GM18511 (cell line): ENCODE results near the gene AGGF1.
"Not testable (repeated sequence)": the region's sequence is repeated elsewhere in the genome, so short reads cannot be mapped to it uniquely, and the experiment has no call there.

Experiments
- ATAC-seq: cut with Tn5 transposase; IDR thresholded peaks from one replicate; pipeline ENCODE4 v1.9.1; 2021; ENCODE audit warnings: mild to moderate bottlenecking, moderate library complexity; ENCODE audit not compliant: unreplicated experiment

The AGGF1 gene

GRCh38 chr5:77022511-77023417 lies 7.4 kb upstream of the AGGF1 start:
- no peak for ATAC-seq

DNA sequence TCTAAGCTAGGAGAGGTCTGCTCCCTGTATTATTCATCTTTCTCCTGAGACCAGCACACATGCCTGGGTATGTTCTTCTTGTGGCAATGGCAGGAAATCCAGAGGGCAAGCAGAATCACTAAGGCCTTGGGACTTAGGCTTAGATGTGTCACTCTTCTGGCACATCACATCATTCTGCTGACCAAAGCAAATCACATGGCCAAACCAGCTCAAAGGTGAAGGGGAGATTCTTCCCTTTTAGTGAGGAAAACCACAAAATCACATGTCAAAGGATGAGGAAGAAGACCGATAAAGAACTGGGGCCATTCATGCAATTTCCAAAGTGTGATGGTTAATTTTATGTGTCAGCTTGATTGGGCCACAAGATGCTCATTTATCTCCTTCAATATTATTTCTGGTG lies 5.7 kb upstream of the AGGF1 start:
- ATAC-seq: no peak

DNA sequence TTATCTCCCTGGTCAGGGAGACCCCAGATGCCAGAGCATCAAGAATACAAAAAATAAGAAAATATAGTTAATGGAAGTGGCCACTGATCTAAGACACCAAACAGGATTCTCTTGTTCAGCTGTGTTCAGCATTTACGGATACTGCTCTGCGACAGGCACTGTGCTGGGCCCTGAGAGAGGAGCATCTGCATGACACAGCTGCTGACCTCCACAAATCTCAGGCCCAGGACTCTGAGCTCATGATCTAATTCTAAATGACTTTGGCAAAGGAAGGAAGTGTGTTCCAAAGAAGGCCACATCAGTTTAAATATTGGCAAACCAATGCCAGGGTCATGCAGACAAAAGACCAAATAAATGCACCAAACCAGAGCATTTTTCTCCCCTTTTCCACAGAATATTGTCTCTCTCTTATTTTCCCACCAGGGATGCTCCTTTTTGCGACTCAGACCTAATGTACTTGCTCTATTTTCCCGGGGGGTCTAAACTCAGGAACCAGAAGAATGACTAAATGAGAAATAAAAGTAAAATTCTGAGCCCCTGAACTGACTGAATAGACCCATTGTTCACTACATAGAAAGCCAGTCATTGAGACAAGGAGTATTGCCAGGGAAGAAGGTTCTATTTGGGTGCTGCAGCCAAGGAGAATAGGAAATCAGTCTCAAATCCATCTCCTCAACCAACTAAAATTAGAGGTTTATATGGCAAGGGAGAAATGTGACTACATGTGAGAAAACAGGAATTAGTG lies 1.4 kb upstream of the AGGF1 start:
- ATAC-seq: no peak

DNA sequence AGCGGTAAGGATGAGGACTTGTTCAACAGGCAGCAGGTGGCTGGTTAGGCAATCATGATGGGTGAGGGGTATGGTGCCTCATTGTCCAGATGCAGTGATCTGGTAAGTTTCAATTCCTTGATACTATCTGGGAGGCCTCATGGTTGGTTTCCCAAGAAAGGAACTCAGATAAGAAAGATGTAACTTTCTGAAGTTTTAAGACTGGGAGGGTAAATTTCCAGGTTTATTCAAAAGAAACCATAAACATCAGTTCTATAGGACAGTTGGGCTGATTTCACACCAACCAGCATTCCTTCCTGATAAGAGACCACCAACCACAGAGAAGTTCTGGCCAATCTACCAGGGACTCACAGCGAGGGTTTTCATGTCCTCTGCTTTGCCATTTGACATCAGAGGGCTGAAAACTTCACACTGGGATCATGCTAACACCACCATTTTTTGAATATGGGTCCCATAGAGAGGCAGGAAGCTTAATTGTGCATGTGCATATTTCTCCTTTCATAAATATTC lies 773 bp upstream of the AGGF1 start:
- ATAC-seq: no peak

DNA sequence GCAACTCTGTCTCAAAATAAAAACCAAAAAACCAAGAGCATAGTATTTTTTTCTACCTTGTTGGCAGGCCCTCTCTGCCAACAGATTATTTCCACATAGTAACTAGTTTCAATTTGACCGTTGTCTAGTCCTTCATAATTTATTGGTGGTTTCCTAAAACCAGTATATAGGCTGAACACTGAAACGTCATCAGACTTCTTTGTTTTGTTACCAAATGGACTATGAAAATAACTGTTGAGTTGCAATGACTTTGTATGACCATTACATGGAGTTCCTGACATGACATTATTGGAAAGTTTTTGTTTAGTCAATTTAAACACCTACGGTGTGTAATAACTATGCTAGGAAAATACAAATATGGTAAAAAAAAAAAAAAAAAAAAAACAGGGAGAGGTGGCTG lies 1.7 kb downstream of the AGGF1 start:
- ATAC-seq: no peak

DNA sequence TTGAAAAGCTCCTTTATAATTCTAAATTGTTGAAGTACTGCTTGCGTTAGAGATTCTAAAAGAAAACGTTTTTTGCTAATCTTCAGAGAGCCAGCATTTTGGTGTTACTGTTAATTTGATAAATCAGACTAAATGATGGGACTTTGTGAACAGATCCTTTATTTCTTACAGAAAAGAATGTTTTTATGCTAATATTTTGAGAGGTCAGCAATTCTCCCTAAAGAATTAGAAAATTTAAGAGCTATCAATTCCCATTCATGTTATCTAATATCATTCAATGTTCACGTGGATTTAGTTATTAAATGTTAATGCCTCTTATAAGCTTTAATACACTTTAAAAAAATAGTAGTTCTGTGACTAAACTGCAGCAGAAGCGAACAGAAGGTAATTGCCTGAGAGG lies 2.4 kb downstream of the AGGF1 start:
- ATAC-seq: no peak

GRCh38 chr5:77033338-77033737 lies 3.1 kb downstream of the AGGF1 start:
- no peak for ATAC-seq

DNA sequence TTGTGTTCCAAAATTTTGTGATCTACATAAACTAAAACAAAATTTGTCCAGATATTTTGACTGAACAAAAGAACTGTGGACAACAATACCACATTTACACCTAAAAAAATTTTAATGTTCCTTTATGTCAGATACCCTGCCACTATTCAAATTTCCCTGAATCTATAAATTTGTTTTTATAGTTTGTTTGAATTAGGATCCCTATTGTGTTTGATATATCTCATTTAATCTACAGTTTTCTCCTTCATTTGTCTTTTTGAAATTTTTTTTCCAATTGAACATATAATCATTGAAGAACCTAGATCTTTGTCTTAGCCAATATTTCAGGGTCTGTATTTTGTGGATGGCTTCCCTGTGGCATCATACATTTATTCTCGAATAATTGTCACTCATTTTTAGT lies 5.7 kb downstream of the AGGF1 start:
- ATAC-seq: no peak

DNA sequence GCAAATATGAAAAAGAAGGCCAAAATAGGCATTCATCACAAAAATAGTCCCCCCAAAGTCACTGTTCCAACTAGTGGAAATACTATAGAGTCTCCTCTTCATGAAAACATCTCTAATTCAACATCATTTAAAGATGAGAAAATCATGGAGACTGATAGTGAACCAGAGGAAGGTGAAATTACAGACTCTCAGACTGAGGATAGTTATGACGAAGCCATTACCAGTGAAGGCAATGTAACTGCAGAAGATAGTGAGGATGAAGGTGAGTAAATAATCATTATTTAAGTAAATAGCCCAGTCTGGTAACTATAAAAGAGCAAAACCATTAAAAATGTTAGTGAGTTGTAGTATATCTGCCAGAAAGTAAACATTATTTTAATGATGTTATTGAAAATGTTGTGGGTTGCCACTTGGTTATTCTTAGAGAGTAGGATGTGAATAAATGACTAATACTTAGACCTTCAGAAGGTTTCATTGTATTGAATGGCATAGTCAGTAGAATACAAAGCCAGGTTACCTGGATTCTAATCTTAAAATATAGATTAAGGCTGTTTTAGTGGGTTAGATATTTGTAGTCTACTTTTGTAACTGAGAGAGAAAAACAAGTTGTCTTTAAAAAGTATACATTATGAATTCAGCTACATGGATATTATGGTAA lies 16.3 kb downstream of the AGGF1 start:
- no peak for ATAC-seq

DNA sequence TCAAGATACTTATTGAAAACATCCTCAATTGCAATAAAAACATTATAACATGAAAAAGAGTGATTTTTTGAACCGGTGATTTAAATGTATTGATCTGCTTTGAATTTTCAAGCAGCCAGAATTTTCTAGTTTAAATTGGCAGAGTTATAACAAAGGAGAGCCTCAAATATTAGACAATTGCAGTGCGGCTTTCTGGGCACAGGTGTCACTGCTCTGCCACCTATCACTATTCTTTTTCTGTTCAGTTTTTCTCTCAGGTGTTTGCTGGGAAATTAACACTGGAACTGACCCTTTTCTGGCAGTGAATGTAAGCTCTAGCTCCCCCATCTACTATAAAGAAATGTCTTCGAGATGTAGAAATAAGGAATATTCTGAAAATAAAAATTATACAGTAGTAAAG lies 33.8 kb downstream of the AGGF1 start:
- no peak for ATAC-seq

DNA sequence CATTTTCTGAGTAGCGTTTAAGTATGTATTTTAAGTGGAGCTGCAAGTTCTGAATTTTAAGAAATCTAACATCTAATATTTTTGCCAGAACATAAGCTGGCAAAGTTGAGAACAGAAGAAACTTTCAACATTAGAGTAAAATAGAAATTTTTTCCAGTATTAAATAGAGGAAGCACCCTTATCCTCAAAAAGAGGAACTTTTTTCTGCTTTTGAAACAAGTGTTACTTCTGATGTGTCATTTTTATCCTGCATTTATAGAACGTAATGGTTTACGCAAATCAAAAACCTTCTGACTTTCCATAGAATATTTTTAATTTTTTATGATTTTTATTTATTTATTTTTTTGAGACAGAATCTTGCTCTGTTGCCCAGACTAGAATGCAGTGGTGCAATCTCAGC lies 35.1 kb downstream of the AGGF1 start:
- no peak for ATAC-seq

DNA sequence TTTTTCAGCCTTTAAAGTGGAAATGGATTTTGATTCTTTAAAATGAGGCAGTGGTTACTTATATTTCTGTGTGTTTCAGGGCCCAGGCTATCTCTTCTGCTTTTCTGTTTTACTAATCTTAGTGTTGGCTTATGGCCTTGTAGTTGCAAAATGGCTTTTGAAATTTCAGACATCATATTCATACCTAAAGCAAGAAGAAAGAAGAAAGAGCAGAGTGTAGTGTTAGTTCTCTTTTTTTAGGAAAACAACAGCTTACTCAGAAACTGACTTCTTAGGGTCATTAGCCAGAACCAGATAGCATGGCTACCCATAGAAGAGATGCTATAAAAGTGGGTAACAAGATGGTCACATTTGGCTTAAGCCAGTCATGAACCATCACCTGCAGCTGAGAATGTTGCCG lies 36.0 kb downstream of the AGGF1 start:
- peak; percentile 52 for ATAC-seq

DNA sequence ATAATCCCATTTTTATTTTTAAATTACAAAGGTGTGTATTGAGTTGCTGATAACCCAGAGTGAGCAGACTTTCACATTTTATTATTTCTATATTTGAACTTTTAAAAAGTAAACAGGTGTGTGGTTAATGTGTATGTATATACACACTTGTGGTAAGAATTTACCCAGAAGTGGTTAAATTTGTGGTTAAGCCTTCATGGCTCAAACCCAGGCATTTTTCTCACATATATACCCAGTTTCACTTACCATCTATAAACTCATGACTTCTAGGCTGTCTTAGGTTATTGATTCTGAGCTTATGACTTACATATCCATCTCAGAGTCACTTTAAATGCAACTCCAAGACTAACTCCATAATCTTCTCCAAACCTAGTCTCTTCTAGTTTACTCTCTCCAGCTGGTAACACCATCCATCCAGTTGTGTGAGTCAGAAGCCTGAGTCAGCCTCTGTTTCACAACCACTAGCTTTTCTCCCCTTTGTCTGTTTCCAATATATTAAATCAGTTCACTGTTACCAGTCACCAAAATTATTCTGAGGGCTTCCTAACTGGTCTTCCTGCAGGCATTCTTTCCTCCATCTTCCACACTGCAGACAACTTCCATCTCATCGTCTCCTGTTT lies 36.7 kb downstream of the AGGF1 start:
- peak; percentile 83 for ATAC-seq

GRCh38 chr5:77073667-77074066 lies 43.5 kb downstream of the AGGF1 start:
- ATAC-seq: no peak

GRCh38 chr5:77074745-77075144 lies 44.5 kb downstream of the AGGF1 start:
- no peak for ATAC-seq

DNA sequence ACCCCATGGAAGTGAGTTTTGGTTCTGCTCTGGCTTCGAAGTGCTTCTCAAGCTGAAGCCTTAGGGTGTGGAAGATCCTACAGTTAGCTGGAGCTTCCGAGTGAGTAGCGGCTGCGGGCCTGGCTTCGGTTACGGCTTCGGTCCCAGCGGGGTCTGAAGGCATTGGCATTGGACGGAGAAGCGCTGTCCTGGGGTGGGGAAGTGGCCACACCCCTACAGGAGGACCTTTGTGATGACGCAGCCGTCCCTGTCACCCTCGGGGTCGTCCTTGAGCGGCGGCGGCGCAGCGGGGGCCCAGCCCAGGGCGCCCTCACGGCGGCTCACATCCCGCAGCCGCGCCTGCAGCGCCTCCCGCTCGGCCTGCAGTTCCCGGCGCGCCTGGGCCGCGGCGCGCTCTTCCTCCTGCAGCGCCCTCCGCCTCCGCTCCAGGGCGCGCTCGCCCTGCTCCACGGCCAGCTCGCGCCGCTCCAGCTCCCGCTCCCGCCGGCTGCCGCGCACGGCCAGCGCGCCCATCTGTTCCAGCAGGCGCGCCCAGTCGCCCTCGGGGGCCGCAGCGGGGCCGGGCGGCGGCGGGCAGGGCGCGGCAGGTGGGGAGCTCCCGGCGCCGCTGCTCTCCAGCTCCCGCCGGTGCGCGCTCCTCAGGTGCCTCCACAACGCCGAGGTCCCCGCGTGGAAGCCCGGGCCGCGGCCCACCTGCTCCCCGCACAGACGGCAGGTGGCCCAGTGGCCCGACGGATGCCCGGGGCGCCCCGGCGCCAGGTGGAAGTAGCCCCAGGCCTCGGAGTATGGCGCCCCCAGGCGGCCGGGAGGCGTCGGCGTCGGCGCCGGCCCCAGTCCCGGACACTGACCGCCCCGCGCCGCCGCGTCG lies 47.0 kb downstream of the AGGF1 start:
- ATAC-seq: peak; percentile 81

GRCh38 chr5:77077829-77078176 lies 47.6 kb downstream of the AGGF1 start:
- peak; percentile 10 for ATAC-seq

DNA sequence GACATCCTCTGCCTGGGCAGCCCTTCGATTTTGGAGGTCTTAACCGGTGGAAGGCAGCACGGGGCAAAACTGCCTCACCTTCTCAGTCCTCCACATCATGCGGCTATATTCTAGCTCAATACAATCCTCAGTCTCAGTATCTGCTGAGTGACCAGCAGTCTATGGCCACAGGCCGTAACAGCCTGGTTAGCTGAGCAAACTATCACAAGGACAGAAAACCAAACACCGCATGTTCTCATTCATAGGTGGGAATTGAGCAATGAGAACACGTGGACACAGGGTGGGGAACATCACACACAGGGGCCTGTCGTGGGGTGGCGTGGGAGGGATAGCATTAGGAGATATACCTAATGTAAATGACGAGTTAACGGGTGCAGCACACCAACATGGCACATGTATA lies 50.3 kb downstream of the AGGF1 start:
- not testable (repeated sequence) for ATAC-seq

- ATAC-seq: no peak
Observed at GRCh38 chr5:77080905-77081304, 50.7 kb downstream of the AGGF1 start.

DNA sequence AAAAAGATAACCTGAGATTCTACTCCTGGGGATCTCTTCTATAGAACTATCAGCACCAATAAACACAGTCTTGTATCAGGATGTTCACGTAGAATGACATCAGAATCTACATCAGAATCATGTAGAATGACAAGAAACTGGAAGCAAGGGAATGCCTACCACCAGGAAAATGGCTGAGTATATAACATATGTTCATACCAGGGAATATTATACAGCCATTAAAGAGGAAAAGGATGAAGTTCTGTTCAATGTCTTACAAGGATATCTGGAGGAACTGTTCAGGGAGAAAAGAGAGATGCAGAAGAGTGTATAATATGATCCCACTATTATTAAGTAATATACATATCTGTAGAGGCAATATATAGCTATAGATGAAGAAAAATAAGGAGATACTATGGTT lies 52.1 kb downstream of the AGGF1 start:
- no peak for ATAC-seq
